MCF 10A (cell line): ENCODE data around the gene IRAK3. TPM values are rescaled to one million over a fixed set of nuclear protein-coding genes. Genes with fewer than 3 reads are reported as not detected.
"Not testable (repeated sequence)": the region's sequence is repeated elsewhere in the genome, so short reads cannot be mapped to it uniquely, and the experiment has no call there.

Source experiments
- BruUV-seq: library from RNA; stranded (reverse); fragments of 400-500 nt; replicated peaks from 2 replicates; lab custom pipeline; 2021; lab: Mats Ljungman, UMichigan
- CTCF ChIA-PET: fragments of 300-600 bp; sonication (Branson Sonifier 250); formaldehyde crosslinking; extraction: SDS; loops from one replicate; lab custom pipeline; 2021; ENCODE audit warnings: antibody characterized with exemption, inconsistent platforms; lab: Yijun Ruan, JAX
- POLR2A ChIA-PET: fragments of 300-600, 350-650 bp; sonication (Branson Sonifier 250); formaldehyde crosslinking; extraction: SDS; loops from one replicate; lab custom pipeline; 2020; ENCODE audit warnings: antibody characterized with exemption, inconsistent platforms; lab: Yijun Ruan, JAX
- DNase-seq: peaks from one replicate; pipeline ENCODE4 v3.0.0-alpha.2; 2018; ENCODE audit not compliant: unreplicated experiment
- H3K27ac Mint-ChIP-seq: one replicate; pipeline ENCODE4 v1.8.0; 2022; ENCODE audit warnings: mild to moderate bottlenecking, low read depth, mixed read lengths; ENCODE audit not compliant: unreplicated experiment
- H3K27me3 Mint-ChIP-seq: one replicate; pipeline ENCODE4 v1.8.0; 2022; ENCODE audit warnings: mixed read lengths; ENCODE audit not compliant: insufficient read depth, unreplicated experiment
- H3K36me3 Mint-ChIP-seq: one replicate; pipeline ENCODE4 v1.8.0; 2022; ENCODE audit warnings: mild to moderate bottlenecking, moderate library complexity, mixed read lengths; ENCODE audit not compliant: insufficient read depth, unreplicated experiment
- H3K4me1 Mint-ChIP-seq: one replicate; pipeline ENCODE4 v1.8.0; 2022; ENCODE audit warnings: mixed read lengths; ENCODE audit not compliant: insufficient read depth, unreplicated experiment
- H3K4me3 Mint-ChIP-seq: one replicate; pipeline ENCODE4 v1.8.0; 2022; ENCODE audit warnings: mild to moderate bottlenecking, moderate library complexity, mixed read lengths; ENCODE audit not compliant: unreplicated experiment
- H3K9me3 Mint-ChIP-seq: one replicate; pipeline ENCODE4 v1.8.0; 2022; ENCODE audit warnings: mixed read lengths; ENCODE audit not compliant: unreplicated experiment
- CTCF ChIP-seq: fragments of 200-600 bp; IDR thresholded peaks from one replicate; pipeline ENCODE4 v1.8.0; 2022; ENCODE audit warnings: antibody characterized with exemption, mild to moderate bottlenecking; ENCODE audit not compliant: unreplicated experiment
- intact Hi-C: fragments of 100-400 bp; cut with micrococcal nuclease; formaldehyde crosslinking; loops from 2 replicates; pipeline ENCODE4 v1.14.1; 2022
- total RNA-seq: library from RNA; stranded (reverse); gene quantifications from 2 replicates; pipeline ENCODE4 v1.2.3, GENCODE V29; 2022

IRAK3 gene
- total RNA-seq, 1 experiment from 2014 or later, result not detected

GRCh38 chr12:66206141-66206540 is 17.1 kb downstream of the IRAK3 start:
- H3K4me1 Mint-ChIP-seq, result no peaks in the 10 kb centered on the region
- no peak overlapping the region for H3K4me3 Mint-ChIP-seq
- H3K36me3 Mint-ChIP-seq, result no peaks in the 10 kb centered on the region
- intact Hi-C loops, result no loop called here
- no peak overlapping the region for H3K27ac Mint-ChIP-seq
- ChIA-PET CTCF (no interaction called here), POLR2A (no interaction called here)
- BruUV-seq, result no TSS peak
- peaks cover 78% of the 10 kb centered on the region for H3K27me3 Mint-ChIP-seq
- TF ChIP-seq CTCF, result no peak
- no peak for DNase-seq
- no peaks in the 10 kb centered on the region for H3K9me3 Mint-ChIP-seq

GRCh38 chr12:66210840-66211239 is 21.8 kb downstream of the IRAK3 start:
- CTCF ChIA-PET, result interaction anchor here (0.6 kb wide), 1 partner anchor 42 kb away, joined by 3 read pairs; no protein-coding TSS in a partner anchor
- no peak for TF ChIP-seq CTCF
- Mint-ChIP-seq H3K27me3 (peaks cover 85% of the 10 kb centered on the region), H3K9me3 (no peaks in the 10 kb centered on the region), H3K27ac (no peak overlapping the region), H3K4me1 (no peaks in the 10 kb centered on the region), H3K36me3 (no peaks in the 10 kb centered on the region), H3K4me3 (no peak overlapping the region)
- no peak for DNase-seq
- BruUV-seq, result no TSS peak
- POLR2A ChIA-PET, result no interaction called here
- intact Hi-C loops, result no loop called here

GRCh38 chr12:66211573-66211972 is 22.6 kb downstream of the IRAK3 start:
- H3K4me3 Mint-ChIP-seq, result not testable (repeated sequence)

GRCh38 chr12:66213011-66213410 is 24.0 kb downstream of the IRAK3 start:
- peaks cover 82% of the 10 kb centered on the region for H3K27me3 Mint-ChIP-seq
- H3K4me3 Mint-ChIP-seq, H3K4me1 Mint-ChIP-seq, BruUV-seq, H3K36me3 Mint-ChIP-seq, H3K27ac Mint-ChIP-seq, H3K9me3 Mint-ChIP-seq, intact Hi-C loops, DNase-seq: not testable (repeated sequence)
- POLR2A ChIA-PET, result interaction anchor here (0.6 kb wide), 1 partner anchor 12 kb away, joined by 3 read pairs; no protein-coding TSS in a partner anchor
- CTCF ChIA-PET, result interaction anchor here (1.1 kb wide), 1 partner anchor 13 kb away, joined by 3 read pairs; no protein-coding TSS in a partner anchor

More at GRCh38 chr12:66211573-66211972, 22.6 kb downstream of the IRAK3 start:
- DNase-seq, H3K4me1 Mint-ChIP-seq, H3K27ac Mint-ChIP-seq, H3K9me3 Mint-ChIP-seq, BruUV-seq, intact Hi-C loops, H3K36me3 Mint-ChIP-seq: not testable (repeated sequence)
- POLR2A ChIA-PET, result interaction anchor here (0.6 kb wide), 1 partner anchor 809 kb away, joined by 3 read pairs; no protein-coding TSS in a partner anchor
- CTCF ChIA-PET, result interaction anchor here (1.1 kb wide), 1 partner anchor 12 kb away, joined by 3 read pairs; no protein-coding TSS in a partner anchor
- H3K27me3 Mint-ChIP-seq, result peaks cover 85% of the 10 kb centered on the region

GRCh38 chr12:66217342-66217917 is 28.4 kb downstream of the IRAK3 start:
- no peaks in the 10 kb centered on the region for H3K4me1 Mint-ChIP-seq
- intact Hi-C loops, result no loop called here
- ChIA-PET POLR2A (interaction anchor here (0.9 kb wide), 1 partner anchor 48 kb away, joined by 3 read pairs; the partner anchor contains the start of gene TMBIM4), CTCF (no interaction called here)
- BruUV-seq, result no TSS peak
- peaks cover 13% of the 10 kb centered on the region for H3K9me3 Mint-ChIP-seq
- no peak for TF ChIP-seq CTCF
- H3K27ac Mint-ChIP-seq, result no peak overlapping the region
- no peaks in the 10 kb centered on the region for H3K36me3 Mint-ChIP-seq
- H3K4me3 Mint-ChIP-seq, result no peak overlapping the region
- peaks cover 44% of the 10 kb centered on the region for H3K27me3 Mint-ChIP-seq
- DNase-seq, result no peak
